Smooth muscle cell (in vitro differentiated cells): ENCODE measurements around the gene ZNF154. TPM values are rescaled to one million over a fixed set of nuclear protein-coding genes. Genes with fewer than 3 reads are reported as not detected.

Experiments used
- DNase-seq: peaks from one replicate; lab custom pipeline; 2025; ENCODE audit not compliant: unreplicated experiment; lab: John Stamatoyannopoulos, UW
- H2AFZ ChIP-seq: fragments of 200-600 bp; sonication (generic); 2 replicates; pipeline ENCODE4 v1.6.0; 2016; ENCODE audit warnings: antibody characterized with exemption, low read depth, mild to moderate bottlenecking
- H3F3A ChIP-seq: fragments of 200-600 bp; sonication (generic); 2 replicates; pipeline ENCODE4 v1.6.0; 2017; ENCODE audit warnings: antibody characterized with exemption, low read depth
- H3K27ac ChIP-seq: fragments of 200-600 bp; sonication (generic); 2 replicates; pipeline ENCODE4 v1.5.1; 2016; ENCODE audit warnings: low read depth, mild to moderate bottlenecking
- H3K27me3 ChIP-seq: fragments of 200-600 bp; sonication (generic); 2 replicates; pipeline ENCODE4 v1.6.1; 2016; ENCODE audit warnings: low read depth, mild to moderate bottlenecking
- H3K36me3 ChIP-seq: fragments of 200-600 bp; sonication (generic); 2 replicates; pipeline ENCODE4 v1.5.1; 2016; ENCODE audit warnings: low read depth
- H3K4me1 ChIP-seq: fragments of 200-600 bp; sonication (generic); 2 replicates; pipeline ENCODE4 v1.5.1; 2016; ENCODE audit warnings: low read depth
- H3K4me2 ChIP-seq: fragments of 200-600 bp; sonication (generic); 2 replicates; pipeline ENCODE4 v1.6.0; 2016; ENCODE audit warnings: mild to moderate bottlenecking
- H3K4me3 ChIP-seq: fragments of 200-600 bp; sonication (generic); 2 replicates; pipeline ENCODE4 v1.5.1; 2016; ENCODE audit warnings: mild to moderate bottlenecking
- H3K79me2 ChIP-seq: fragments of 200-600 bp; sonication (generic); 2 replicates; pipeline ENCODE4 v1.6.0; 2016; ENCODE audit warnings: low read depth, mild to moderate bottlenecking
- H3K9ac ChIP-seq: fragments of 200-600 bp; sonication (generic); 2 replicates; pipeline ENCODE4 v1.6.0; 2016; ENCODE audit warnings: low read depth
- H3K9me3 ChIP-seq: fragments of 200-600 bp; sonication (generic); replicated peaks from 2 replicates; pipeline ENCODE4 v1.5.1; 2016; ENCODE audit warnings: low read depth
- H4K20me1 ChIP-seq: fragments of 200-600 bp; sonication (generic); 2 replicates; pipeline ENCODE4 v1.6.0; 2016; ENCODE audit warnings: low read depth
- CTCF ChIP-seq: fragments of 200-600 bp; sonication (generic); IDR thresholded peaks from 2 replicates; pipeline ENCODE4 v1.5.1; 2017; ENCODE audit warnings: borderline replicate concordance, mild to moderate bottlenecking, antibody characterized with exemption; ENCODE audit not compliant: insufficient read depth, poor library complexity, severe bottlenecking
- WGBS: methylation state at CpG from one replicate; pipeline ENCODE4 v1.1.7; 2016; ENCODE audit warnings: low lambda C conversion rate; 5-methylcytosine and 5-hydroxymethylcytosine counted together
- polyA plus RNA-seq: library from polyadenylated mRNA; unstranded; fragments of >200 nt; fragmentation: Nextera tagmentation; extraction: Ambion mirVana; gene quantifications from 2 replicates; pipeline ENCODE4 v1.2.1, GENCODE V29; 2016
- total RNA-seq: library from RNA; depleted of rRNA; stranded (reverse); fragments of >200 nt; gene quantifications from 2 replicates; pipeline ENCODE4 v1.2.3, GENCODE V29; 2014

ZNF154 gene
- total and polyA plus RNA-seq, 2 experiments from 2014 or later: 3.3 to 9.6 TPM

- Histone ChIP-seq H2AFZ (no peak overlapping the region), H3K4me1 (no peaks in the 10 kb centered on the region), H3K27me3 (no peaks in the 10 kb centered on the region), H3K36me3 (no peaks in the 10 kb centered on the region), H3K27ac (no peak overlapping the region), H3K4me3 (no peak overlapping the region), H3K9me3 (no peaks in the 10 kb centered on the region), H3K9ac (no peak overlapping the region), H3F3A (no peaks in the 10 kb centered on the region), H3K4me2 (no peak overlapping the region), H4K20me1 (no peaks in the 10 kb centered on the region), H3K79me2 (no peaks in the 10 kb centered on the region)
- no peak for DNase-seq
- WGBS: 86% methylated on average over 4 of the region's 4 CpGs
- TF ChIP-seq CTCF: no peak
Observed at GRCh38 chr19:57672466-57672865, 36.5 kb downstream of the ZNF154 start.

GRCh38 chr19:57671124-57671895 is 37.7 kb downstream of the ZNF154 start:
- Histone ChIP-seq H2AFZ (no peak overlapping the region), H3K9me3 (no peaks in the 10 kb centered on the region), H3F3A (no peaks in the 10 kb centered on the region), H3K27me3 (no peaks in the 10 kb centered on the region), H4K20me1 (no peaks in the 10 kb centered on the region), H3K4me1 (no peaks in the 10 kb centered on the region), H3K36me3 (no peaks in the 10 kb centered on the region), H3K79me2 (no peaks in the 10 kb centered on the region), H3K4me3 (no peak overlapping the region), H3K4me2 (no peak overlapping the region), H3K27ac (no peak overlapping the region), H3K9ac (no peak overlapping the region)
- no peak for DNase-seq
- 71% methylated on average over 7 of the region's 7 CpGs for WGBS
- TF ChIP-seq CTCF: no peak

- Histone ChIP-seq H3K4me1 (peaks cover 3% of the 10 kb centered on the region), H3K9me3 (no peaks in the 10 kb centered on the region), H3K9ac (no peak within 1 kb of the TSS), H3K4me2 (no peak within 1 kb of the TSS), H4K20me1 (no peaks in the 10 kb centered on the region), H3K36me3 (no peaks in the 10 kb centered on the region), H2AFZ (no peak within 1 kb of the TSS), H3K4me3 (no peak within 1 kb of the TSS), H3K27me3 (no peaks in the 10 kb centered on the region), H3K79me2 (no peaks in the 10 kb centered on the region), H3F3A (no peaks in the 10 kb centered on the region), H3K27ac (no peak within 1 kb of the TSS)
- TF ChIP-seq CTCF: no peak
- 94% methylated on average over 2 of the region's 2 CpGs for WGBS
- DNase-seq: no peak
Observed at GRCh38 chr19:57668635-57669034, 40.4 kb downstream of the ZNF154 start, which contains the start of gene ZSCAN4. Gene ZSCAN4 (plus strand): TSS chr19:57668935. CDS start chr19:57676146, 7,211 bp downstream.

- Histone ChIP-seq H3K4me1 (peaks cover 4% of the 10 kb centered on the region), H3K36me3 (no peaks in the 10 kb centered on the region), H3K4me2 (no peak overlapping the region), H3K79me2 (no peaks in the 10 kb centered on the region), H3K9ac (no peak overlapping the region), H3K27me3 (no peaks in the 10 kb centered on the region), H3K4me3 (no peak overlapping the region), H2AFZ (no peak overlapping the region), H3K27ac (no peak overlapping the region), H3F3A (no peaks in the 10 kb centered on the region), H3K9me3 (no peaks in the 10 kb centered on the region), H4K20me1 (no peaks in the 10 kb centered on the region)
- TF ChIP-seq CTCF: no peak
- no peak for DNase-seq
- WGBS: 89% methylated on average over 1 of the region's 1 CpG
Observed at GRCh38 chr19:57667228-57667627, 41.8 kb downstream of the ZNF154 start.
